ENCODE measurements around the gene CCSER2. TPM values are rescaled to one million over a fixed set of nuclear protein-coding genes. Genes with fewer than 3 reads are reported as not detected.
A peak's percentile ranks its signal among the peaks of the same experiment; 100 is the strongest.

Gene CCSER2
- total RNA-seq, 2 experiments from 2014 or later: 56.9 to 57.5 TPM

DNA sequence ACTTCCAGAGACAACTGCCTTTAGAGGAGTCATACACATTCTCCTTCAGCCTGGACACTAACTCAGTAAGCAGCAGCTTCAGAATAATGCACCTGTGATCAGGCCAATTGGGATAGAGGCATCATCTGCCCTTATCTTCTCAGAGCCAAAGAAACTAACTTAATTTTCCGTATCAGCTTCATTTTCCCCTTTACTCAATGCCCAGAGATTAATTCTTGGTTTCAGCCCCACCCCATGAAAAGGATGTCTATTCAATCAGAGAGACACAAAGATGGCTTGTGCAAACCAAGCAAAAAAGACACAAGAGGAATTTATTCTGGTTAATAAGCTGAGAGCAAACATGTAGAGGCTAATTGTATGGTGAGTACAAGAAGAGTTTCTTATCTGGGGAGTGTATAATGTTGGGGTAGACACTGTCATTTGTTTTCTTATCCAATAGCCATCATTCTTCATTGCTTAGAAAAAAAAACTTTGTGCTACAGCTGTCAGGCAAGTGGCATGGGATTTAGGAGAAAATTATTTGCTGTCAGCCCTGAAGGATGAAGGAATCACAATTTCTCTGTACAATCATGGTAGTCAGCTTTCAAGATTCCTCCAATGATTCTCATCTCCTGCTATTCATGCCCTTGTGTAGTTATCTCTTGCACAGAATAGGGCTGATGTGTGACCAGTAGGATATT lies 38.7 kb upstream of the CCSER2 start:
- Mint-ChIP-seq H3K9me3 (no peaks in the 10 kb centered on the region), H3K27me3 (peaks cover 7% of the 10 kb centered on the region), H3K4me1 (ENCODE audit: low read depth) (peaks cover 13% of the 10 kb centered on the region), H3K4me3 (no peak overlapping the region), H3K27ac (no peak overlapping the region), H3K36me3 (ENCODE audit: low read depth) (no peaks in the 10 kb centered on the region)
- POLR2A ChIA-PET: no interaction called here
- no peak for ATAC-seq
- intact Hi-C loops (cut with micrococcal nuclease): no loop called here
- CTCF ChIA-PET: interaction anchor here (0.8 to 2.9 kb wide), 3 partner anchors 22 to 38 kb away, joined by 3 to 8 read pairs (median 3); partner anchors contain the start of gene CCSER2
- no peak for DNase-seq
- TF ChIP-seq, protein P1, sequence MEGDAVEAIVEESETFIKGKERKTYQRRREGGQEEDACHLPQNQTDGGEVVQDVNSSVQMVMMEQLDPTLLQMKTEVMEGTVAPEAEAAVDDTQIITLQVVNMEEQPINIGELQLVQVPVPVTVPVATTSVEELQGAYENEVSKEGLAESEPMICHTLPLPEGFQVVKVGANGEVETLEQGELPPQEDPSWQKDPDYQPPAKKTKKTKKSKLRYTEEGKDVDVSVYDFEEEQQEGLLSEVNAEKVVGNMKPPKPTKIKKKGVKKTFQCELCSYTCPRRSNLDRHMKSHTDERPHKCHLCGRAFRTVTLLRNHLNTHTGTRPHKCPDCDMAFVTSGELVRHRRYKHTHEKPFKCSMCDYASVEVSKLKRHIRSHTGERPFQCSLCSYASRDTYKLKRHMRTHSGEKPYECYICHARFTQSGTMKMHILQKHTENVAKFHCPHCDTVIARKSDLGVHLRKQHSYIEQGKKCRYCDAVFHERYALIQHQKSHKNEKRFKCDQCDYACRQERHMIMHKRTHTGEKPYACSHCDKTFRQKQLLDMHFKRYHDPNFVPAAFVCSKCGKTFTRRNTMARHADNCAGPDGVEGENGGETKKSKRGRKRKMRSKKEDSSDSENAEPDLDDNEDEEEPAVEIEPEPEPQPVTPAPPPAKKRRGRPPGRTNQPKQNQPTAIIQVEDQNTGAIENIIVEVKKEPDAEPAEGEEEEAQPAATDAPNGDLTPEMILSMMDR (IDR thresholded peaks at IDR 0.05): no peak

DNA sequence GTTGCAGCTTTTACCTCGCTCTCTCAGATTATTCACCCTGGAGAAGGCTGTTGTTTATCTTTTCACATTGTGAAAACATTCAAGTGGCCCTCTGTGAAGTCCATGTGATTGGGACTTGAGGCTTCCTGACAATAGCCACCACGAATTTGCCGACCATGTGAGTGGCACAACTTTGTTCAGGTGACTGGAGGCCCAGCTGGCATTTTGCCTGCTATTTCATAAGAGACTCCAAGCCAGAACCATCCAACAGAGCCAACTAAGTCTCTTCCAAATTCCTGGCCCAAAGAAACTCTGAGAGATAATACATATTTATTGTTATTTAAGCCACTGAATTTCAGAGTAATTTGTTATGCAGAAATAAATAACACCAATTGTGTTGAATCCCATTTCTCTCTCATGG lies 38.2 kb upstream of the CCSER2 start:
- ChIA-PET POLR2A (no interaction called here), CTCF (interaction anchor here (1.1 to 2.9 kb wide), 2 partner anchors 22 to 26 kb away, joined by 3 to 8 read pairs; no protein-coding TSS in a partner anchor)
- Mint-ChIP-seq H3K27ac (no peak overlapping the region), H3K27me3 (peaks cover 7% of the 10 kb centered on the region), H3K4me3 (no peak overlapping the region), H3K9me3 (no peaks in the 10 kb centered on the region), H3K4me1 (ENCODE audit: low read depth) (peaks cover 19% of the 10 kb centered on the region), H3K36me3 (ENCODE audit: low read depth) (no peaks in the 10 kb centered on the region)
- intact Hi-C loops (cut with micrococcal nuclease): no loop called here
- TF ChIP-seq, protein P1 (IDR thresholded peaks at IDR 0.05): no peak
- DNase-seq (no peak), ATAC-seq (no peak)

DNA sequence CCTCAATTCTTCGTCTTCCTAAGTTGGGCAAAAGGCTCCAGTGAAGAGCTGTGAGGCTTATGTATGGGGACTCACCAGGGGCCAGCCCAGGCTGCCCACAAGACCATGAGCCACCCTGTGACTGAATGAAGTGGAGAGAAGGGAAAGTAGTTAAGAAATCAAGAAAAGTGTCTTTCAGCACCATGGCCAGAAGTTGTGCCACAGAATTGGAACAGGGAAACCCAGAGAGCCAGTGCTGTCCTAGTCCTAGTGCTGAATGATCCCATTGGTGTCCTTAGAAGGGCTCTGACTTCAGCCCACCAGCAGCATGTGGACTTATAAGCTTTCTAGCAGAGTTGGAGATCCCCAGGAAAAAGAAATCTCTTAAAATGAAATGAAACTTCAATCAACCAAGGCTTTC lies 37.0 kb upstream of the CCSER2 start:
- H3K27ac Mint-ChIP-seq: no peak overlapping the region
- H3K4me3 Mint-ChIP-seq: no peak overlapping the region
- no peaks in the 10 kb centered on the region for H3K36me3 Mint-ChIP-seq (ENCODE audit: low read depth)
- H3K27me3 Mint-ChIP-seq: peaks cover 7% of the 10 kb centered on the region
- ChIA-PET CTCF (interaction anchor here (0.6 to 1.2 kb wide), 2 partner anchors 24 to 27 kb away, joined by 3 read pairs; no protein-coding TSS in a partner anchor), POLR2A (interaction anchor here (0.8 kb wide), 1 partner anchor 17 kb away, joined by 3 read pairs; no protein-coding TSS in a partner anchor)
- TF ChIP-seq, protein P1 (IDR thresholded peaks at IDR 0.05): no peak
- H3K4me1 Mint-ChIP-seq (ENCODE audit: low read depth): peaks cover 20% of the 10 kb centered on the region
- no peak for ATAC-seq
- no peaks in the 10 kb centered on the region for H3K9me3 Mint-ChIP-seq
- intact Hi-C loops (cut with micrococcal nuclease): no loop called here
- DNase-seq: peak; percentile 24

DNA sequence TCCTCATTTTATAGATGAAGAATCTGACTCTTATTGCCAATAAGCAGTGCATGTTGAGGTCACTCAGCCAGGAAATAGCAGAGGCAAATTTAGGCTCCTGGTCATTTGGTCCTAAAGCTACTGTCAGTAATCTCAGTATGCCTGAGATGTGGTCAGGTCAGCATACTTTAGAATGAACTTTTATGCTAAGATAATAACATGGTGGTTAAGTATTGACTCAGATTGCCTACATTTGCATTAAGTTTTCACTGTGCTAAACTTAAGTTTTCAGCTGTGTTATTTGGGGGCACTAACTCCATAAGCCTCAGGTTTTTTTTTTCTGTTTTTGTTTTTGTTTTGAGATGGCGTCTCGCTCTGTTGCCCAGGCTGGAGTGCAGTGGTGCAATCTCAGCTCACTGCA lies 35.9 kb upstream of the CCSER2 start:
- DNase-seq: no peak
- TF ChIP-seq, protein P1 (IDR thresholded peaks at IDR 0.05): no peak
- intact Hi-C loops (cut with micrococcal nuclease): no loop called here
- H3K9me3 Mint-ChIP-seq: no peaks in the 10 kb centered on the region
- ChIA-PET CTCF (interaction anchor here (1.2 to 1.6 kb wide), 2 partner anchors 25 to 49 kb away, joined by 3 to 5 read pairs; no protein-coding TSS in a partner anchor), POLR2A (interaction anchor here (0.7 kb wide), 1 partner anchor 37 kb away, joined by 3 read pairs; no protein-coding TSS in a partner anchor)
- ATAC-seq: no peak
- H3K4me1 Mint-ChIP-seq (ENCODE audit: low read depth): peaks cover 20% of the 10 kb centered on the region
- peaks cover 7% of the 10 kb centered on the region for H3K27me3 Mint-ChIP-seq
- H3K36me3 Mint-ChIP-seq (ENCODE audit: low read depth): no peaks in the 10 kb centered on the region
- H3K27ac Mint-ChIP-seq: no peak overlapping the region
- no peak overlapping the region for H3K4me3 Mint-ChIP-seq

DNA sequence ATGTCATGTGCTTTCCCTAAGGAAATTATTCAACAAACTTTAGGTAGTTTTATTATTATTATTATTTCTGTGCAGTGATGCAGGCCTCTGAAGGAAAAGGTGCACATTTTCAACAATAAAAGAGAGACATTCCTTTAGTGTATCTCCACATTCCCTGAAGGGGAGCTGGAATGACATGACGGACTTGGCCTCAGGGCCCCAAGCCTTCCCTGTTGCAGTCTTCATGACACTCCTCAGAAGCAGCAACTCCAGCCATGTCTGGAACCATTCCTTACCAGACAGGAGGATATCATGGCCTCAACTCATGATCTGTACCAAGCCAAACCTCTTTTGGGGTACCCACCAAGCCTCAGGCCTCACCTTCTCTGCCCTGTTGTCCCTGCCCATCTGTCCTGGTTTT lies 35.2 kb upstream of the CCSER2 start:
- Mint-ChIP-seq H3K27me3 (peaks cover 7% of the 10 kb centered on the region), H3K36me3 (ENCODE audit: low read depth) (no peaks in the 10 kb centered on the region), H3K27ac (no peak overlapping the region), H3K9me3 (no peaks in the 10 kb centered on the region), H3K4me1 (ENCODE audit: low read depth) (peaks cover 20% of the 10 kb centered on the region), H3K4me3 (no peak overlapping the region)
- intact Hi-C loops (cut with micrococcal nuclease): no loop called here
- ATAC-seq (no peak), DNase-seq (no peak)
- POLR2A ChIA-PET: interaction anchor here (0.6 to 0.7 kb wide), 2 partner anchors 36 kb away, joined by 3 read pairs; no protein-coding TSS in a partner anchor
- CTCF ChIA-PET: interaction anchor here (1.0 to 1.6 kb wide), 3 partner anchors 26 to 49 kb away, joined by 3 to 5 read pairs (median 5); no protein-coding TSS in a partner anchor
- TF ChIP-seq, protein P1 (IDR thresholded peaks at IDR 0.05): no peak

All from activated CD8-positive, alpha-beta T cell treated with anti-CD3 and anti-CD28 coated beads for 36 hours (primary cell).